Dermis blood vessel endothelial cell (primary cell): ENCODE results near the gene GJA1. TPM values are rescaled to one million over a fixed set of nuclear protein-coding genes. Genes with fewer than 3 reads are reported as not detected.
"Not testable (repeated sequence)": the region's sequence is repeated elsewhere in the genome, so short reads cannot be mapped to it uniquely, and the experiment has no call there.

Experiments used
- DNase-seq: peaks from one replicate; pipeline ENCODE4 v3.0.0; 2010
- total RNA-seq: library from RNA; depleted of rRNA; stranded (reverse); fragments of >200 nt; gene quantifications from 2 replicates; pipeline ENCODE4 v1.2.3, GENCODE V29; 2014

The GJA1 gene
- total RNA-seq, 1 donor from 2014 or later = 482 TPM

- peak; percentile 70 for DNase-seq
Observed at GRCh38 chr6:121437851-121438651, 2.6 kb downstream of the GJA1 start.

GRCh38 chr6:121438869-121439268, 3.4 kb downstream of the GJA1 start:
- no peak for DNase-seq

DNA sequence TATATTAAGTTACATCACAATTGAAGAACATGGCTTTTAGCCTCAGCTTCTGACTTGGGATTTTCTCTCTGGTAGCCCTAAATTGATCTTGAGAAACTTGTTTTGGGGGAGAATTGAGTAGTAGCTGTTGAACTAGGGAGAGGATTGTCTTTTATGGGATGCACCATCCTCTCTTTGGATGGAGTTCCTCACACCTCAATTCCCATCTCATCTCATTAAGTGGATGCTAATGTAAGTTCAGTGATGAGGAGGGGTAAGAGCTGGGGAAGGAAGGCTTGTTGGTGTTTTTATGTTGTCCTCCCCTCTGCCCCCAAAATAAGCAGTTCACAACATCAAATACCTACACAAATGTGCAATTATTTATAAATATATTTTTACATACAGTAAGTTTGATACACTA, 4.0 kb downstream of the GJA1 start:
- DNase-seq = no peak

DNA sequence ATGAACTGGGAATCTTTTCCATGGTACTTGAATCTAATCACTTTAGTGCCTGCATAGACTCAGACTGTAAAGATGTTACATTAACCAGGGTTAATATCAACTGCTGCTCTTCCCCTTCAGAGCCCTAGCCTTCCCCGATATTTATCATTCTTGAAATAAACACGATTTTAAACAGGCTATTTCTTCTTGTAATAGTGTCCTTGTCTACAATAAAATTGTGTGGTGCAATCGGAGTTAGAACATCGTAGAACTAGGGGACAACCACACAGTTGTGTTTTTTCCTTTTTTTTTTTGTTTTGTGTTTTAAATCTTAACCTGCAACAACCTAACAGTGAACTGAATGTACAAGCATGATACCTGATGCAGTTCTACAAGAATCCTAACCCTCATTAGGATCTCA, 4.5 kb downstream of the GJA1 start:
- no peak for DNase-seq

- peak; percentile 39 for DNase-seq
Observed at GRCh38 chr6:121441477-121441876, 6.0 kb downstream of the GJA1 start.

DNA sequence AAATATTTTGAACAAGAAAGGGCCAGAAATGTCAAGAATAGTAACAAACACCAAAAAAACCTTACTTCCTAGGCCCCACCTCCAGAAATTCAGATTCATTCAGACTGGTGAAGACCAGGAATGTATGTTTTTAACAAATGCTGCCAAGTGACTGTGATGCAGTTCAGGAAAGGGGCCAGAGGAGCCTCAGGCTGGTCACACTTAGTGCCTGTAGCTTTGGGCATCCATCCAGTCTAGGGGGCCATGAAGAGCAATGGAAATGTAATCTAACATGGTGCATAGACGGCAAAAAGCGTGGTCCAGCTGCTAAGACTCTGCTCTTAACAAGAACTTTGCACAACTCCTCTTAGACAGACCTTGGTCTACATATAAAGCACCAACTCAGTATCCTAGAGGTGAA, 7.1 kb downstream of the GJA1 start:
- no peak for DNase-seq

DNA sequence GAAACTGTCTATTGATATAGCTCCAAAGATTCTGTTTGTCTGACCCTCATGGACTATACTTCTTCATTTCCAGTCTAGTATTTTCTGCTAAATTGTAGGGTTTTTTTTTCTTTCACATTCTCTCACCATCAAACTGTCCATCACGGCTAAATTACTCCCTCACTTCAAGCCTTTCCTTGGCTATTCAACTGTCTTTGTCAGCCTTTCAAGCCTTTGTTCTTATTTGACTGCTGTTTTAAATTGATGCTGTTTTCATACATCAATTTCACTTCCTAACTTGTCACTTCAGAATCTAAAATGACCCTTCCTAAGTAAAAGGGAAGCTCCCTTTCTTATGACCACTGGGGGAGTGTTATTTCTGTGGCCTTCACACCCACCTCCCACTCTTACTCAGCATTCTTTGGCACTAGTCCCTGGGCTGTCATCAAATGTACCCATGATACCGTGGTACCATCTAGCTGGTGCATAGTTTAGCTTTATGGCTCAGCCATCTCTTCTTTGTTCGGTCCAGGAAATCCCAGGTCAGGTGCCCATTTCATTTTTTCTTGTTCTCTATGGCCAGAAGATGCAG, 8.6 kb downstream of the GJA1 start:
- peak; percentile 63 for DNase-seq

GRCh38 chr6:121446705-121447104, 11.3 kb downstream of the GJA1 start:
- DNase-seq = not testable (repeated sequence)

GRCh38 chr6:121447746-121448145, 12.3 kb downstream of the GJA1 start:
- DNase-seq = not testable (repeated sequence)

DNA sequence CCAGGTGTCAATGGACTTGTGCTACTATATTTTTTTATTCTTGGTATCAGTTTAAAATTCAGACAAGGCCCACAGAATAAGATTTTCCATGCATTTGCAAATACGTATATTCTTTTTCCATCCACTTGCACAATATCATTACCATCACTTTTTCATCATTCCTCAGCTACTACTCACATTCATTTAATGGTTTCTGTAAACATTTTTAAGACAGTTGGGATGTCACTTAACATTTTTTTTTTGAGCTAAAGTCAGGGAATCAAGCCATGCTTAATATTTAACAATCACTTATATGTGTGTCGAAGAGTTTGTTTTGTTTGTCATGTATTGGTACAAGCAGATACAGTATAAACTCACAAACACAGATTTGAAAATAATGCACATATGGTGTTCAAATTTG, 13.1 kb downstream of the GJA1 start:
- not testable (repeated sequence) for DNase-seq

DNA sequence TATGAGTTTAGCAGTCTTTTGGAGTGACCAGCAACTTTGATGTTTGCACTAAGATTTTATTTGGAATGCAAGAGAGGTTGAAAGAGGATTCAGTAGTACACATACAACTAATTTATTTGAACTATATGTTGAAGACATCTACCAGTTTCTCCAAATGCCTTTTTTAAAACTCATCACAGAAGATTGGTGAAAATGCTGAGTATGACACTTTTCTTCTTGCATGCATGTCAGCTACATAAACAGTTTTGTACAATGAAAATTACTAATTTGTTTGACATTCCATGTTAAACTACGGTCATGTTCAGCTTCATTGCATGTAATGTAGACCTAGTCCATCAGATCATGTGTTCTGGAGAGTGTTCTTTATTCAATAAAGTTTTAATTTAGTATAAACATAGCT, 13.9 kb downstream of the GJA1 start:
- DNase-seq = no peak

- DNase-seq = no peak
Observed at GRCh38 chr6:121450242-121450641, 14.8 kb downstream of the GJA1 start.

DNA sequence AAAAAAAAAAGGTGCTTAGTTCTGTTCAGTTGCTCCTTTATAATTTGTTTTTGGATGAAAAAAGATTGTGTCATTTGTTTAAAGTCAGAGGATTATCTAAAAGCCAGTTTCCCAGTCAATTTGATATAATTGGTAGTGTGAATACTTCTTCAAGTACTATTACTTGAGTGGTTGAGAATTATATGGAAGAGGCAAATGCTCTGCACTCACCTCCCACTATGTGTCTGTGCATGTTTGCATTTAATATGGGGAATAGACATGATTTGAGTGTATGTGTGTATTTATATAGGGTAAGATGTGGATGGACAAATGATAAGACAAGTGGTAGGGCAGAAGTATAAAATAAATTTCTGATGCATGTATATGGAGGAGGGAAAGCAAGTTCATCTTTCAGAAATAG, 15.8 kb downstream of the GJA1 start:
- DNase-seq = no peak

GRCh38 chr6:121453191-121453590, 17.7 kb downstream of the GJA1 start:
- DNase-seq = peak; percentile 56

DNA sequence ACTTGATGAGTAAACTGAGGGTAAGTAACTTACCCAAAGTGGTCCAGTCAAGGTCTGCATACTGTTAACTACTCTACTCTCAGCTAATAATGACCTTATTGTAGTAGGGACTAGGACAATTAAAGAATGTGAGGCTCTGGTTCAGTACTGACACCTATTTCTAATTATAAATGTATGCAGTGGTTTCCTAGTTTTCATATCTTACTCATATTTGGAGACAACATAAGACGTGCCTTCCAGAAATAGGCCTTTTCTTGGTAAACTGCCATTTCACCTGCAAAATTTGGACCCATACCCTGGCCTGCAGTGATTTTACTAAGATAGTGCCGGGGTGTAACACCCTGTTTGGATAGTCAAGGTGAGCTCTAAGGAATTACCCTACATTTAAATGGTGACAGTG, 24.7 kb downstream of the GJA1 start:
- no peak for DNase-seq

DNA sequence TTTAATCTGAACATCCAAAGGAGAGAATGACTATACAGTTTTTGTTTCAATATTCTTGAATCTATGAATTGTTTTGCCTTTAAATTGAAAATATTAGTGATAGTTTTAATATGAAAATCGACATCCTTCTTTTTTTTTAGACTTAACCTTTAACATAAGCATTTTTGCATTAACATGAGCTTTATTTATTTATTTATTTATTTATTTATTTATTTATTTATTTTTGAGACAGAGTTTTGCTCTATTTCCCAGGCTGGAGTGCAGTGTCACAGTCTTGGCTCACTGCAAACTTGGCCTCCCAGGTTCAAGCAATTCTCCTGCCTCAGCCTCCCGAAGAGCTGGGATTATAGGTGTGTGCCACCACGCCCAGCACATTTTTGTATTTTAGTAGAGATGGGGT, 27.6 kb downstream of the GJA1 start:
- no peak for DNase-seq

DNA sequence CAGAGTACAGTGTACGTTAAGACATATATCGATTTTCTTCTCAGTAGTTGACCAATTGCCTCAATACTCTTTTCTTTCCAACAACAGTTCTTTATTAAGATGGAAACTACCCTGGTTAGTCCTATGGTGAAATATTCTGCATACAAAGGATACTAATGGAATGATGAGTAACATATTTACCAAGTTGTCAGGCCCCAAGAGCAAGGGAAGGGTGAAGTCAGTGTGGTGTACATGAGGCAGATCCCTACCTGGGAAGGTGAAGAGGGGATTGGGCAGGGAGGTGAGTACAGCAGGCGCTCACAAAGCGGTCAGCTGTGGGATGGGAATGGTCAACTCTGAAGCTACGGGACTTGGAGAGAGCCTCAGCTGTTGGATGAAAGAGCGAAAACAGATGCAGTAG, 29.7 kb downstream of the GJA1 start:
- DNase-seq = no peak

- DNase-seq = no peak
Observed at GRCh38 chr6:121479486-121480098, 44.1 kb downstream of the GJA1 start.

GRCh38 chr6:121480099-121480713, 44.8 kb downstream of the GJA1 start:
- DNase-seq = no peak

GRCh38 chr6:121482004-121482693, 46.7 kb downstream of the GJA1 start:
- peak; percentile 93 for DNase-seq

- no peak for DNase-seq
Observed at GRCh38 chr6:121482751-121483150, 47.3 kb downstream of the GJA1 start.

DNA sequence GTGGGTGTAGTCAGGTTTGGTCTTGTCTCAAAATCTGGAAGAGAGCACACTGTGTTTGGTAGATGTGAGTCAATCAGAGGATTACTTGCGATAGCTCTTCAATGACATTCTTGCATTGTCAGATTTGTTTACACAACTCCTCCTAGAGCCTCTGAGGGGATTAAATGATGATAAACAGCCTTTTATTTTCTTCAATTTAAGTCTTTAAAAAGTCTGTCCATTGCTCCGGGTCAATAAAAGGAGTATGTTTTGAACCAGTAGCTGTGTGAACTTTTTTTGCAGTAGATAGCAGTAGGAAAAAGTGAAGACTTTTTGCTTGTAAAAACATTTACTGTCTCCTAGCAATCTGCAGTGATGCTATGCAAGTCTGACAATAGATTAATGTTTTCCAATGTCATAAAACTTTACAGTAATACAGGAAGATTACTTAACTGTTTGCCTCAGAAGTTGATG, 49.9 kb downstream of the GJA1 start:
- DNase-seq = peak; percentile 46

DNA sequence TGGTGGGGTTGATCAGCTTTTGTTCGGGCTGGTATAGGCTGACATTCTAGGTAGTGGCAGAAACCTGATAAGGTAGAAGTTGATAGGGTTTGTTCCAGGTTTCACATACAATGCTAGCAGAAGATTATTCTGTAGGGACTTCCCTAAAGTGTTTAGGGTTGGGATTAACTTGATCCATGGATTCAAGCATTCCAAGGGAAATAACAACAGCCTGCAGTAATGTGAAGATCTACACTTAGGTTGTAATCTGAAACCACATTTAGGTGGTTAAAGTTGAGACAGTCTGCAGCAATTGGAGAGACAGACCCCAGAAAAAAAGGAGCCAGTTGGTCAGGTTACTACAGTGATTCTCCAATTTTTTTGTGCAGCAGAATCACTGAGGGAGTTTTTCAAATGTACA, 56.1 kb downstream of the GJA1 start:
- no peak for DNase-seq
